Calu3 (cell line): ENCODE results near the gene NPAS4. TPM values are rescaled to one million over a fixed set of nuclear protein-coding genes. Genes with fewer than 3 reads are reported as not detected.

Experiments used
- BruUV-seq: library from RNA; stranded (reverse); fragments of 400-500 nt; replicated peaks from 2 replicates; lab custom pipeline; 2021; lab: Mats Ljungman, UMichigan
- CTCF ChIA-PET: fragments of 300-600 bp; sonication (Branson Sonifier 250); formaldehyde crosslinking; loops from one replicate; lab custom pipeline; 2022; ENCODE audit warnings: antibody characterized with exemption; lab: Charles Lee
- DNase-seq: peaks from one replicate; pipeline ENCODE4 v3.0.0; 2022
- H3K27ac Mint-ChIP-seq: one replicate; pipeline ENCODE4 v1.8.0; 2022; ENCODE audit warnings: mixed read lengths; ENCODE audit not compliant: unreplicated experiment
- H3K27me3 Mint-ChIP-seq: one replicate; pipeline ENCODE4 v1.8.0; 2022; ENCODE audit warnings: mixed read lengths; ENCODE audit not compliant: unreplicated experiment
- H3K36me3 Mint-ChIP-seq: one replicate; pipeline ENCODE4 v1.8.0; 2022; ENCODE audit warnings: mild to moderate bottlenecking, moderate library complexity, mixed read lengths; ENCODE audit not compliant: insufficient read depth, unreplicated experiment
- H3K4me1 Mint-ChIP-seq: one replicate; pipeline ENCODE4 v1.8.0; 2022; ENCODE audit warnings: mild to moderate bottlenecking, low read depth, mixed read lengths; ENCODE audit not compliant: unreplicated experiment
- H3K4me3 Mint-ChIP-seq: one replicate; pipeline ENCODE4 v1.8.0; 2022; ENCODE audit warnings: mild to moderate bottlenecking, low read depth, moderate library complexity, mixed read lengths; ENCODE audit not compliant: unreplicated experiment
- H3K9me3 Mint-ChIP-seq: one replicate; pipeline ENCODE4 v1.8.0; 2022; ENCODE audit warnings: low read depth, mixed read lengths; ENCODE audit not compliant: unreplicated experiment
- CTCF ChIP-seq: fragments of 200-600 bp; IDR thresholded peaks from one replicate; pipeline ENCODE4 v1.8.0; 2022; ENCODE audit warnings: antibody characterized with exemption; ENCODE audit not compliant: unreplicated experiment
- intact Hi-C: fragments of 100-400 bp; cut with micrococcal nuclease; formaldehyde crosslinking; loops from one replicate; pipeline ENCODE4 v1.10.0; 2022; ENCODE audit not compliant: unreplicated experiment
- total RNA-seq: library from RNA; stranded (reverse); gene quantifications from 2 replicates; pipeline ENCODE4 v1.2.3, GENCODE V29; 2022

The NPAS4 gene
- total RNA-seq, 1 experiment from 2014 or later: not detected

GRCh38 chr11:66473167-66473566, 52.3 kb downstream of the NPAS4 start:
- Mint-ChIP-seq H3K27ac (no peak overlapping the region), H3K4me3 (no peak overlapping the region), H3K36me3 (peaks cover 23% of the 10 kb centered on the region), H3K9me3 (no peaks in the 10 kb centered on the region), H3K27me3 (no peaks in the 10 kb centered on the region), H3K4me1 (no peaks in the 10 kb centered on the region)
- intact Hi-C loops: no loop called here
- no peak for DNase-seq
- TF ChIP-seq CTCF: no peak
- no TSS peak for BruUV-seq
- CTCF ChIA-PET: no interaction called here

- intact Hi-C loops: no loop called here
- CTCF ChIA-PET: no interaction called here
- Mint-ChIP-seq H3K27ac (no peak overlapping the region), H3K27me3 (no peaks in the 10 kb centered on the region), H3K9me3 (no peaks in the 10 kb centered on the region), H3K4me3 (no peak overlapping the region), H3K4me1 (no peaks in the 10 kb centered on the region), H3K36me3 (peaks cover 26% of the 10 kb centered on the region)
- no peak for TF ChIP-seq CTCF
- BruUV-seq: no TSS peak
- no peak for DNase-seq
Observed at GRCh38 chr11:66473608-66474515, 53.0 kb downstream of the NPAS4 start.

- H3K27me3 Mint-ChIP-seq: no peaks in the 10 kb centered on the region
- DNase-seq: no peak
- H3K36me3 Mint-ChIP-seq: peaks cover 39% of the 10 kb centered on the region
- no peaks in the 10 kb centered on the region for H3K9me3 Mint-ChIP-seq
- no peak for TF ChIP-seq CTCF
- no TSS peak for BruUV-seq
- intact Hi-C loops: no loop called here
- H3K27ac Mint-ChIP-seq: no peak overlapping the region
- CTCF ChIA-PET: no interaction called here
- no peaks in the 10 kb centered on the region for H3K4me1 Mint-ChIP-seq
- no peak overlapping the region for H3K4me3 Mint-ChIP-seq
Observed at GRCh38 chr11:66475349-66476172, 54.7 kb downstream of the NPAS4 start.

Other genes starting within 250 kb of the NPAS4 start
- 41.7 and 46.7 TPM in 2 replicates for gene KLC2, start 163.3 kb upstream of the NPAS4 start, total RNA-seq
- 144 and 146 TPM in 2 replicates for gene RAB1B, start 152.4 kb upstream of the NPAS4 start, total RNA-seq
- gene CNIH2, start 142.9 kb upstream of the NPAS4 start, total RNA-seq: 2.9 and 3.5 TPM in 2 replicates
- 98.8 and 106 TPM in 2 replicates for gene YIF1A, start 131.9 kb upstream of the NPAS4 start, total RNA-seq
- 1.4 and 3.0 TPM in 2 replicates for gene TMEM151A, start 129.1 kb upstream of the NPAS4 start, total RNA-seq
- gene CD248, start 104.0 kb upstream of the NPAS4 start, total RNA-seq: not detected in 2 replicates
- gene RIN1, start 84.6 kb upstream of the NPAS4 start, total RNA-seq: 17.6 and 23.7 TPM in 2 replicates
- 48.1 and 51.0 TPM in 2 replicates for gene BRMS1, start 75.9 kb upstream of the NPAS4 start, total RNA-seq
- 11.8 and 12.2 TPM in 2 replicates for gene B4GAT1, start 73.4 kb upstream of the NPAS4 start, total RNA-seq
- 37.7 and 40.4 TPM in 2 replicates for gene SLC29A2, start 49.3 kb upstream of the NPAS4 start, total RNA-seq
- 76.1 and 79.6 TPM in 2 replicates for gene MRPL11, start 17.8 kb downstream of the NPAS4 start, total RNA-seq
- gene PELI3, start 45.9 kb downstream of the NPAS4 start, total RNA-seq: 7.6 and 8.1 TPM in 2 replicates
- gene DPP3, start 59.4 kb downstream of the NPAS4 start, total RNA-seq: 57.4 and 58.0 TPM in 2 replicates
- gene BBS1, start 89.6 kb downstream of the NPAS4 start, total RNA-seq: 32.2 and 38.2 TPM in 2 replicates
- 15.1 and 17.3 TPM in 2 replicates for gene ZDHHC24, start 125.0 kb downstream of the NPAS4 start, total RNA-seq
- not detected in 2 replicates for gene ACTN3, start 125.9 kb downstream of the NPAS4 start, total RNA-seq
- gene CTSF, start 147.6 kb downstream of the NPAS4 start, total RNA-seq: 1.7 TPM in 2 replicates
- 0.91 and 1.0 TPM in 2 replicates for gene CCDC87, start 172.0 kb downstream of the NPAS4 start, total RNA-seq
- gene CCS, start 172.2 kb downstream of the NPAS4 start, total RNA-seq: 33.2 and 34.2 TPM in 2 replicates
- gene RBM14, start 195.6 kb downstream of the NPAS4 start, total RNA-seq: 102 and 107 TPM in 2 replicates
- gene RBM4, start 217.7 kb downstream of the NPAS4 start, total RNA-seq: 137 and 144 TPM in 2 replicates